ACC112 (cell line): Measurements from ENCODE around the gene NCDN.

Experiments used
- H2AFZ ChIP-seq: fragments of 200-600 bp; sonication (generic); one replicate; pipeline ENCODE4 v1.6.0; 2017; ENCODE audit warnings: antibody characterized with exemption, low read length; ENCODE audit not compliant: unreplicated experiment
- H3K27ac ChIP-seq: fragments of 200-600 bp; sonication (generic); 2 replicates; pipeline ENCODE4 v1.5.1; 2014; ENCODE audit warnings: low read depth, mild to moderate bottlenecking, antibody characterized with exemption, low read length, moderate library complexity
- H3K27me3 ChIP-seq: fragments of 200-600 bp; sonication (generic); 2 replicates; pipeline ENCODE4 v1.6.1; 2014; ENCODE audit warnings: mild to moderate bottlenecking, antibody characterized with exemption, low read length, moderate library complexity, mixed read lengths; ENCODE audit not compliant: insufficient read depth
- H3K36me3 ChIP-seq: fragments of 200-600 bp; sonication (generic); 2 replicates; pipeline ENCODE4 v1.6.1; 2016; ENCODE audit warnings: mild to moderate bottlenecking, antibody characterized with exemption, low read length, moderate library complexity, mixed read lengths; ENCODE audit not compliant: insufficient read depth
- H3K4me1 ChIP-seq: fragments of 200-600 bp; sonication (generic); one replicate; pipeline ENCODE4 v1.6.1; 2016; ENCODE audit warnings: low read length, mixed read lengths; ENCODE audit not compliant: insufficient read depth, unreplicated experiment, control insufficient read depth
- H3K4me3 ChIP-seq: fragments of 200-600 bp; sonication (generic); 2 replicates; pipeline ENCODE4 v1.5.1; 2014; ENCODE audit warnings: mild to moderate bottlenecking, low read depth, low read length
- H3K79me2 ChIP-seq: fragments of 200-600 bp; sonication (generic); one replicate; pipeline ENCODE4 v1.6.0; 2016; ENCODE audit warnings: low read length; ENCODE audit not compliant: control insufficient read depth, unreplicated experiment, insufficient read depth

The NCDN gene

GRCh38 chr1:35561297-35561971 lies 3.8 kb downstream of the NCDN start:
- Histone ChIP-seq H3K36me3 (no peaks in the 10 kb centered on the region; the same call in 1 of the 2 replicates), H2AFZ (no peak overlapping the region), H3K27me3 (no peaks in the 10 kb centered on the region), H3K79me2 (peaks cover 16% of the 10 kb centered on the region), H3K4me3 (no peak overlapping the region), H3K4me1 (peaks cover 12% of the 10 kb centered on the region), H3K27ac (no peak overlapping the region)

GRCh38 chr1:35561972-35562680 lies 4.5 kb downstream of the NCDN start:
- H3K36me3 ChIP-seq: no peaks in the 10 kb centered on the region; the same call in 1 of the 2 replicates
- no peak overlapping the region for H3K27ac ChIP-seq
- peaks cover 12% of the 10 kb centered on the region for H3K79me2 ChIP-seq
- no peaks in the 10 kb centered on the region for H3K27me3 ChIP-seq
- no peak overlapping the region for H3K4me3 ChIP-seq
- no peak overlapping the region for H2AFZ ChIP-seq
- peaks cover 10% of the 10 kb centered on the region for H3K4me1 ChIP-seq

- Histone ChIP-seq H3K27ac (no peak overlapping the region), H3K79me2 (peaks cover 9% of the 10 kb centered on the region), H3K36me3 (no peaks in the 10 kb centered on the region; the same call in 1 of the 2 replicates), H3K4me3 (no peak overlapping the region), H3K27me3 (no peaks in the 10 kb centered on the region), H3K4me1 (peaks cover 10% of the 10 kb centered on the region), H2AFZ (no peak overlapping the region)
Measured at GRCh38 chr1:35563166-35563565, 5.6 kb downstream of the NCDN start.

GRCh38 chr1:35564037-35564883 lies 6.7 kb downstream of the NCDN start:
- Histone ChIP-seq H3K4me1 (peaks cover 6% of the 10 kb centered on the region), H2AFZ (no peak overlapping the region), H3K36me3 (no peaks in the 10 kb centered on the region; the same call in 1 of the 2 replicates), H3K4me3 (no peak overlapping the region), H3K27me3 (no peaks in the 10 kb centered on the region), H3K79me2 (peaks cover 8% of the 10 kb centered on the region), H3K27ac (no peak overlapping the region)

GRCh38 chr1:35564884-35565741 lies 7.5 kb downstream of the NCDN start:
- Histone ChIP-seq H3K27me3 (no peaks in the 10 kb centered on the region), H3K4me3 (no peak overlapping the region), H3K27ac (no peak overlapping the region), H3K4me1 (peaks cover 8% of the 10 kb centered on the region), H2AFZ (no peak overlapping the region), H3K79me2 (peaks cover 6% of the 10 kb centered on the region), H3K36me3 (no peaks in the 10 kb centered on the region; the same call in 1 of the 2 replicates)

GRCh38 chr1:35565742-35566133 lies 8.1 kb downstream of the NCDN start:
- H3K4me1 ChIP-seq: peaks cover 11% of the 10 kb centered on the region
- H3K36me3 ChIP-seq: no peaks in the 10 kb centered on the region; the same call in 1 of the 2 replicates
- no peak overlapping the region for H3K27ac ChIP-seq
- H3K27me3 ChIP-seq: no peaks in the 10 kb centered on the region
- no peak overlapping the region for H2AFZ ChIP-seq
- H3K4me3 ChIP-seq: no peak overlapping the region
- no peaks in the 10 kb centered on the region for H3K79me2 ChIP-seq

- Histone ChIP-seq H3K4me3 (no peak overlapping the region), H3K27ac (no peak overlapping the region), H3K4me1 (peaks cover 8% of the 10 kb centered on the region), H3K79me2 (no peaks in the 10 kb centered on the region), H2AFZ (no peak overlapping the region), H3K36me3 (no peaks in the 10 kb centered on the region; the same call in 1 of the 2 replicates), H3K27me3 (peaks cover 14% of the 10 kb centered on the region)
Measured at GRCh38 chr1:35567947-35568558, 10.5 kb downstream of the NCDN start.

GRCh38 chr1:35568975-35569395 lies 11.4 kb downstream of the NCDN start:
- H3K4me1 ChIP-seq: peaks cover 8% of the 10 kb centered on the region
- H2AFZ ChIP-seq: no peak overlapping the region
- no peaks in the 10 kb centered on the region for H3K79me2 ChIP-seq
- no peaks in the 10 kb centered on the region; the same call in 1 of the 2 replicates for H3K36me3 ChIP-seq
- peaks cover 23% of the 10 kb centered on the region for H3K27me3 ChIP-seq
- H3K4me3 ChIP-seq: no peak overlapping the region
- no peak overlapping the region for H3K27ac ChIP-seq

- no peak overlapping the region for H3K27ac ChIP-seq
- H3K79me2 ChIP-seq: no peaks in the 10 kb centered on the region
- H2AFZ ChIP-seq: no peak overlapping the region
- no peak overlapping the region for H3K4me3 ChIP-seq
- no peaks in the 10 kb centered on the region for H3K36me3 ChIP-seq
- H3K27me3 ChIP-seq: peaks cover 31% of the 10 kb centered on the region
- H3K4me1 ChIP-seq: peaks cover 8% of the 10 kb centered on the region
Measured at GRCh38 chr1:35569936-35570335, 12.3 kb downstream of the NCDN start.
